ENCODE measurements around the gene PALB2. TPM values are rescaled to one million over a fixed set of nuclear protein-coding genes. Genes with fewer than 3 reads are reported as not detected.
A peak's percentile ranks its signal among the peaks of the same experiment; 100 is the strongest.

PALB2 gene
- total and polyA plus RNA-seq, 9 of the 15 experiments (the other 6 are each of a cell fraction or from before 2014, with no cell fraction given) = 7.0 to 25.8 (median 15.2) TPM

GRCh38 chr16:23678430-23679273, 37.5 kb upstream of the PALB2 start, which contains the start of gene PLK1 (continued):
- TF ChIP-seq, protein P1, sequence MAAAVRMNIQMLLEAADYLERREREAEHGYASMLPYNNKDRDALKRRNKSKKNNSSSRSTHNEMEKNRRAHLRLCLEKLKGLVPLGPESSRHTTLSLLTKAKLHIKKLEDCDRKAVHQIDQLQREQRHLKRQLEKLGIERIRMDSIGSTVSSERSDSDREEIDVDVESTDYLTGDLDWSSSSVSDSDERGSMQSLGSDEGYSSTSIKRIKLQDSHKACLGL (CRISPR knock-in tag; IDR thresholded peaks at IDR 0.05; ENCODE audit: borderline replicate concordance, poor library complexity, severe bottlenecking) = peak; percentile 53
- TF ChIP-seq MYBL2 (IDR thresholded peaks at IDR 0.05; ENCODE audit: low read depth) = peak; percentile 100
- TF ChIP-seq MYBL2 (CRISPR knock-in tag; IDR thresholded peaks at IDR 0.05; ENCODE audit: borderline replicate concordance) = peak; percentile 98; the same call in 1 of the 2 replicates
- no peak for TF ChIP-seq NCOA2 (IDR thresholded peaks at IDR 0.05; ENCODE audit: partially characterized antibody in 2 of 2)
- no peak; the same call in 1 of the 2 replicates for TF ChIP-seq ESRRA (IDR thresholded peaks at IDR 0.05; ENCODE audit: borderline replicate concordance, low read depth)
- TF ChIP-seq ZNF121 (CRISPR knock-in tag; conservative IDR thresholded peaks at IDR 0.05) = no peak
- TF ChIP-seq ZNF311 (CRISPR knock-in tag; IDR thresholded peaks at IDR 0.05) = no peak
- TF ChIP-seq, protein P2, sequence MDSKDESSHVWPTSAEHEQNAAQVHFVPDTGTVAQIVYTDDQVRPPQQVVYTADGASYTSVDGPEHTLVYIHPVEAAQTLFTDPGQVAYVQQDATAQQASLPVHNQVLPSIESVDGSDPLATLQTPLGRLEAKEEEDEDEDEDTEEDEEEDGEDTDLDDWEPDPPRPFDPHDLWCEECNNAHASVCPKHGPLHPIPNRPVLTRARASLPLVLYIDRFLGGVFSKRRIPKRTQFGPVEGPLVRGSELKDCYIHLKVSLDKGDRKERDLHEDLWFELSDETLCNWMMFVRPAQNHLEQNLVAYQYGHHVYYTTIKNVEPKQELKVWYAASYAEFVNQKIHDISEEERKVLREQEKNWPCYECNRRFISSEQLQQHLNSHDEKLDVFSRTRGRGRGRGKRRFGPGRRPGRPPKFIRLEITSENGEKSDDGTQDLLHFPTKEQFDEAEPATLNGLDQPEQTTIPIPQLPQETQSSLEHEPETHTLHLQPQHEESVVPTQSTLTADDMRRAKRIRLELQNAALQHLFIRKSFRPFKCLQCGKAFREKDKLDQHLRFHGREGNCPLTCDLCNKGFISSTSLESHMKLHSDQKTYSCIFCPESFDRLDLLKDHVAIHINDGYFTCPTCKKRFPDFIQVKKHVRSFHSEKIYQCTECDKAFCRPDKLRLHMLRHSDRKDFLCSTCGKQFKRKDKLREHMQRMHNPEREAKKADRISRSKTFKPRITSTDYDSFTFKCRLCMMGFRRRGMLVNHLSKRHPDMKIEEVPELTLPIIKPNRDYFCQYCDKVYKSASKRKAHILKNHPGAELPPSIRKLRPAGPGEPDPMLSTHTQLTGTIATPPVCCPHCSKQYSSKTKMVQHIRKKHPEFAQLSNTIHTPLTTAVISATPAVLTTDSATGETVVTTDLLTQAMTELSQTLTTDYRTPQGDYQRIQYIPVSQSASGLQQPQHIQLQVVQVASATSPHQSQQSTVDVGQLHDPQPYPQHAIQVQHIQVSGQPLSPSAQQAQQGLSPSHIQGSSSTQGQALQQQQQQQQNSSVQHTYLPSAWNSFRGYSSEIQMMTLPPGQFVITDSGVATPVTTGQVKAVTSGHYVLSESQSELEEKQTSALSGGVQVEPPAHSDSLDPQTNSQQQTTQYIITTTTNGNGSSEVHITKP (IDR thresholded peaks at IDR 0.05; ENCODE audit: partially characterized antibody) = no peak
- peak in 1 of 2 experiments; percentile 55; a peak in 1 of 4 replicates for TF ChIP-seq ZNF639 (CRISPR knock-in tag; conservative IDR thresholded peaks at IDR 0.05 in 1 of 2, IDR thresholded peaks at IDR 0.05 in 1 of 2)

Measured in K562 (cell line).